Mesothelial cell of epicardium (in vitro differentiated cells): ENCODE data around the gene ADAMTS17. TPM values are rescaled to one million over a fixed set of nuclear protein-coding genes. Genes with fewer than 3 reads are reported as not detected.

Experiments used
- DNase-seq, 2 experiments: peaks; one replicate each; pipeline ENCODE4 v3.0.0; 2021; ENCODE audit warnings: low spot score in 2 of 2; ENCODE audit not compliant: unreplicated experiment in 2 of 2
- H3K27ac Mint-ChIP-seq: 2 replicates; pipeline ENCODE4 v1.8.0; 2021; ENCODE audit warnings: mixed read lengths
- H3K27me3 Mint-ChIP-seq: 2 replicates; pipeline ENCODE4 v1.8.0; 2021; ENCODE audit warnings: low read depth, mixed read lengths
- H3K36me3 Mint-ChIP-seq: 2 replicates; pipeline ENCODE4 v1.8.0; 2021; ENCODE audit warnings: mixed read lengths
- H3K4me1 Mint-ChIP-seq: 2 replicates; pipeline ENCODE4 v1.8.0; 2021; ENCODE audit warnings: mixed read lengths
- H3K4me3 Mint-ChIP-seq: 2 replicates; pipeline ENCODE4 v1.8.0; 2021; ENCODE audit warnings: mild to moderate bottlenecking, moderate library complexity, mixed read lengths
- H3K9me3 Mint-ChIP-seq: 2 replicates; pipeline ENCODE4 v1.8.0; 2021; ENCODE audit warnings: mixed read lengths
- total RNA-seq: library from RNA; stranded (reverse); gene quantifications from 3 replicates; pipeline ENCODE4 v1.2.1, GENCODE V29; 2021
- TF ChIP-seq, protein P1 (sequence below): fragments of 200-600 bp; sonication (generic); IDR thresholded peaks from one replicate; pipeline ENCODE4 v1.5.0; 2021; ENCODE audit warnings: antibody characterized with exemption; ENCODE audit not compliant: unreplicated experiment

Gene ADAMTS17
- total RNA-seq, 1 donor from 2014 or later = 39.4 TPM

DNA sequence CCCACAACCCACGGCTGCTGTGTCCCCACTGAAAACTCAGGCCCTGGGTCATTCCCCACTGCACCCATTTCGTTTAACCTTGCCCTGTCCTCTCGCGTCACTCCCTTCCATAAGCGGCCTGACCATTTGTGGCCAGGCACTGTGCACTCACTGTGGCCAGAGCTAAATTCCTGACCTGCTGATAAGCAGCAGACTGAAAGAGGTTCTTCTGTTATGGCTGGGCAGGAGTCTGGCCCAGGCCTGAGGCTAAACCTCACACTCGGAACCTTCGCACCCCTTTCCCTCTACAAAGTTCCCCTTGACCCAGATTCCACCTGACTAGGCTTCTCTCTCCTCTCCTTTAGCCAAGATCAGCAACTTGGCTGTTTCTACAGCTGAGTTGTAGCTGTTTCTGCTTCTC lies 62.3 kb downstream of the ADAMTS17 start:
- Mint-ChIP-seq H3K9me3 (peaks cover under 1% of the 10 kb centered on the region), H3K4me1 (peaks cover 15% of the 10 kb centered on the region), H3K4me3 (no peak overlapping the region), H3K27me3 (no peaks in the 10 kb centered on the region), H3K27ac (no peak overlapping the region), H3K36me3 (peaks cover 15% of the 10 kb centered on the region)
- no peak for DNase-seq
- TF ChIP-seq, protein P1, sequence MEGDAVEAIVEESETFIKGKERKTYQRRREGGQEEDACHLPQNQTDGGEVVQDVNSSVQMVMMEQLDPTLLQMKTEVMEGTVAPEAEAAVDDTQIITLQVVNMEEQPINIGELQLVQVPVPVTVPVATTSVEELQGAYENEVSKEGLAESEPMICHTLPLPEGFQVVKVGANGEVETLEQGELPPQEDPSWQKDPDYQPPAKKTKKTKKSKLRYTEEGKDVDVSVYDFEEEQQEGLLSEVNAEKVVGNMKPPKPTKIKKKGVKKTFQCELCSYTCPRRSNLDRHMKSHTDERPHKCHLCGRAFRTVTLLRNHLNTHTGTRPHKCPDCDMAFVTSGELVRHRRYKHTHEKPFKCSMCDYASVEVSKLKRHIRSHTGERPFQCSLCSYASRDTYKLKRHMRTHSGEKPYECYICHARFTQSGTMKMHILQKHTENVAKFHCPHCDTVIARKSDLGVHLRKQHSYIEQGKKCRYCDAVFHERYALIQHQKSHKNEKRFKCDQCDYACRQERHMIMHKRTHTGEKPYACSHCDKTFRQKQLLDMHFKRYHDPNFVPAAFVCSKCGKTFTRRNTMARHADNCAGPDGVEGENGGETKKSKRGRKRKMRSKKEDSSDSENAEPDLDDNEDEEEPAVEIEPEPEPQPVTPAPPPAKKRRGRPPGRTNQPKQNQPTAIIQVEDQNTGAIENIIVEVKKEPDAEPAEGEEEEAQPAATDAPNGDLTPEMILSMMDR = no peak

DNA sequence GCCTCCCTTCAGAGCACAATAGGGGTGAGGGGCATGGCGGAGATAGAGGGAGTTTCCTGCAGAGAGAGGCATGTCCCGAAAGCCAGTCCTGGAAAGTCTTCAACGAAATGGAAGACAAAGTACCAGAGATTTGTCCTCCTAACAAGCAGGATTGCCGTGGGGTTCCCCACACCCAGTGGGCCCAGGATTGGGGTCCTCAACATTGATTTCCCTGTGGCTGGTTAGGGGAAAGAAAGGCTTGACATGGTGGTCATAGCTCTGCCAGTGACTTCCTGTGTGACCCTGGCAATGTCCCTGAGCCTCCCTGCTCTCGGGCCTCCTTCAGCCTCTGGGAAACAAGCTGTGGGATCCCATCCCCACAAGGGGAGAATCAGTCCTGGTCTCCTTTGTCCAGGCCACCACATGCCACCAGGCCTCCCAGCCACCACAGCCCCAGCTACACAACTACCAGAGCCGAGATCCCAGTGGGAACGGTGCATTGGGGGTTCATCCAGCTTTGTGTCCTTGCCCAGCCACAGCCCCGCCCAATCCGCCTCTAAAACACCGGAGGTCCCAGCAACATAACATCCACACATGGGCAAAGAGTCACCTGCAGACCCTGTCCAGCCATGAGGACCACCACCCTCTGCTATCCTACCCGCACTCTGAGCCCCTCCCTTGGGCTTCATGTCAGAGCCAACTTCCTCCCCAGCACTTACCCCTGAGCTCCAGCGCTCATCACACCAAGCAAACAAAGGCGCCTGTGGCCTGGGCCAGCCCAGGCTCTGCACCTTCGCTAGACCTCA lies 63.0 kb downstream of the ADAMTS17 start:
- Mint-ChIP-seq H3K27ac (no peak overlapping the region), H3K9me3 (peaks cover 7% of the 10 kb centered on the region), H3K4me3 (no peak overlapping the region), H3K4me1 (peaks cover 15% of the 10 kb centered on the region), H3K27me3 (no peaks in the 10 kb centered on the region), H3K36me3 (peaks cover 18% of the 10 kb centered on the region)
- TF ChIP-seq, protein P1 = no peak
- DNase-seq = no peak

DNA sequence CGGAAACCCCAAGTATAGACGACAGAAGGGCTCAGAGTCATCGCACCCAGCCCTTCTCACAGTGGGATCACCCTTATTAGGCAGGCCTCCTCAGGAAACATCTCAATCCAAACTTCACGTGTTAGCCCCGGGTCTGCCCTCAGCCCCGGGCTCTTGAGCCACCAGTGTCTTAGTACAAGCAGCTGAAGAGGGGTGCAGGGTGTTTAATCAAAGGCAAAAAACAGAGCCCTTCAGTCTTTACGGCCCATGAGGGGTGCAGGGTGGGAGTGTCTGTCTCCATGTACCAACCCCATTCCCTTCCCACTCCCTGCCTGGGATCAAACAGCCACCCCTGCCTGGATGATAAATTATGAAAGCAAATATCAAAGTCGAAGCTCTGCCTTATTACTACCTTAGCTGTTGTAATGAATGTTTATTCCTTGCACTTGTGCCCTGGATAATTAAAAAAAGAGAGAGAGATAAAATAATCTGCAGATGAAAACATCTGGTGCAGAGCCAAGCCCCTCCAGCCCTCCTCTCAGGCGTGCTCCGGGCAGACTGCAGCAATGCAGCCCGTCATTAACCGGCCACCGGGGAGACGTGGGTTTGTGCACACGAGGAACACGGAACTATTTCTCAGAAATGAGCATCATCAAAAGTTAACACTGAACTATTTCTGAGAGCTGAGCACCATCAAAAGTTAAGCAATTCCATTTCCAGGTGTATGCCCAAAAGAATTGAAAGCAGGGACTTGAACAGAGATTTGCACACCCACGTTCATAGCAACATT lies 64.5 kb downstream of the ADAMTS17 start:
- H3K36me3 Mint-ChIP-seq = peaks cover 28% of the 10 kb centered on the region
- no peak for DNase-seq
- no peak overlapping the region for H3K27ac Mint-ChIP-seq
- peaks cover 22% of the 10 kb centered on the region for H3K9me3 Mint-ChIP-seq
- no peaks in the 10 kb centered on the region for H3K27me3 Mint-ChIP-seq
- TF ChIP-seq, protein P1 = no peak
- H3K4me1 Mint-ChIP-seq = peaks cover 15% of the 10 kb centered on the region
- H3K4me3 Mint-ChIP-seq = no peak overlapping the region

DNA sequence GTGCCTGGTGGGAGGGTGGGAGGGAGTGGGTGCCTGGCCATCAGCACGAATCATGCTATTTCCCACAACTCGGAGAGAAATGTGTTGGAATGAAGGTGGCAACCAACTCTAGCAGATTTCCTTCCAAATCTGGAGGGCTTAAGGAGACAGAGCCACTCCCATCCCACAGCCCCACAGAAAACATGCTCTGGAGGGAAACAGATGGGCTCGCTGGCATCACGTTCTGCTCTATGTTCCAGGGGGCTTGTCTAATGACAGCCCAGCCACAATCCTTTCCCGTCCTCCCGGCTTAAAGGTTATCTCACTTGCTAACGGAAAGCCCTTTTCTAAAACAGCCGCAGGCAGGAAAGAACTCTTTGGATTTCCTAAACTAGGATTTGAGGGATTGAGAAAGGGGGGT lies 65.3 kb downstream of the ADAMTS17 start:
- TF ChIP-seq, protein P1 = no peak
- H3K9me3 Mint-ChIP-seq = peaks cover 30% of the 10 kb centered on the region
- H3K36me3 Mint-ChIP-seq = peaks cover 35% of the 10 kb centered on the region
- H3K4me1 Mint-ChIP-seq = peaks cover 15% of the 10 kb centered on the region
- no peak overlapping the region for H3K4me3 Mint-ChIP-seq
- no peak overlapping the region for H3K27ac Mint-ChIP-seq
- H3K27me3 Mint-ChIP-seq = no peaks in the 10 kb centered on the region
- no peak for DNase-seq

DNA sequence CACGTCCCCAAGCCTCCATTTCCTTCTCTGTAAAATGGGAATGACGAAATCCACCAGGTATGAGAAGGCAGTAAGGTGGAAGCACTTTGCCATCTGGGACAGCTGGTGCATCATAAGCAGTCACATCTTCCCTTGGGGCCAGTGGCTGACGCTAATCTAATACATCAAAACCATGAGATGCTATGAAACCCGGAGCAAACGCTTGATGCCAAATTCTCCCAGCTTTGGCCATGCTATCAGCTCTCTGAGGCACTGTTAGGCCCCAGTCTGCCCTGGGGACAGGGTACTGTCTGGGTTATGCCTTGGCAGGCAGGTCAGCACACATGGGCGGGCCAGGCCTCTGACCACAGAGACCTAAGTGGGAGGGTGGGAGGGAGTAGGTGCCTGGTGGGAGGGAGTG lies 66.1 kb downstream of the ADAMTS17 start:
- TF ChIP-seq, protein P1 = no peak
- H3K27me3 Mint-ChIP-seq = no peaks in the 10 kb centered on the region
- no peak overlapping the region for H3K27ac Mint-ChIP-seq
- H3K36me3 Mint-ChIP-seq = peaks cover 39% of the 10 kb centered on the region
- H3K4me1 Mint-ChIP-seq = peaks cover 15% of the 10 kb centered on the region
- H3K4me3 Mint-ChIP-seq = no peak overlapping the region
- H3K9me3 Mint-ChIP-seq = peaks cover 36% of the 10 kb centered on the region
- no peak for DNase-seq
